ENCODE data around the gene EFCAB6. TPM values are rescaled to one million over a fixed set of nuclear protein-coding genes. Genes with fewer than 3 reads are reported as not detected.

Gene EFCAB6
- total and polyA plus RNA-seq, 2 donors (not counting 3 experiments of a cell fraction or from before 2014, with no cell fraction given) = 0.07 to 0.31 TPM

DNA sequence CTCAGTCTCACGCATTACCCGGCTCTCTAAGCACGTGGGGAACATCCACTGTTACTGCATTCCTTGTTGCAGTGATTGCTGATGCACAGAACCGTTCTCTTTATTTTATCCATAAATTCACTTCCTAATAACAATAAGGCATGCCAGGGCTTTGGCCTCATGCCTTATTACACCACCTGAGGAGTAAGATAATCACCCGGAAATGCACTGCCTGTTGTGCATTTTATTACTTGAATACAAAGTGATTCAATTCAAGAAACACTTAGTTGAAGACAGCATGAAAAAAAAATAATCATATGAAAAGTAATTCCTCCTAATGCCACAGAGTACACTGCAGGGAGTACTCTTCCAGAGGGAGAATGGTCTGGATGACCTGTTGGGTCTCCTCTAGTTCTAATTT lies 19.2 kb downstream of the EFCAB6 start:
- Histone ChIP-seq H3K27ac (ENCODE audit: insufficient read depth, low read depth, low read length) (no peak overlapping the region), H3K4me1 (ENCODE audit: control insufficient read depth, extremely low read depth, insufficient read depth, low read length) (no peaks in the 10 kb centered on the region), H3K9me3 (replicated peaks; ENCODE audit: control insufficient read depth, insufficient read depth, low read length) (no peaks in the 10 kb centered on the region), H3K27me3 (ENCODE audit: control insufficient read depth in 2 of 2, insufficient read depth in 2 of 2, low read length in 2 of 2) (peaks cover 0 to 3% of the 10 kb centered on the region in 2 experiments), H3K79me2 (ENCODE audit: control insufficient read depth, insufficient read depth, low read length) (no peaks in the 10 kb centered on the region), H2AFZ (ENCODE audit: low read depth, low read length) (no peak overlapping the region), H3K9ac (replicated peaks; ENCODE audit: extremely low read depth, insufficient read depth, low read length) (no peak overlapping the region), H3K4me2 (ENCODE audit: insufficient read depth, low read length) (no peak overlapping the region), H3K9me1 (replicated peaks; ENCODE audit: control insufficient read depth, extremely low read depth, insufficient read depth, low read length) (no peaks in the 10 kb centered on the region), H3K4me3 (replicated peaks in 1 of 3; ENCODE audit: insufficient read depth in 1 of 3, low read depth in 1 of 3, low read length in 3 of 3) (no peak overlapping the region), H3K36me3 (ENCODE audit: control insufficient read depth in 2 of 2, extremely low read depth in 1 of 2, insufficient read depth in 2 of 2, low read length in 2 of 2) (no peaks in the 10 kb centered on the region), H4K20me1 (replicated peaks; ENCODE audit: control insufficient read depth, extremely low read depth, insufficient read depth, low read length) (no peaks in the 10 kb centered on the region)
- ChIA-PET CTCF (no interaction called here), POLR2A (no interaction called here)
- FAIRE-seq (no peak), DNase-seq (ENCODE audit: low read depth, low spot score) (no peak)
- no peak for TF ChIP-seq EZH2 (IDR thresholded peaks at IDR 0.05; ENCODE audit: borderline replicate concordance, low read depth, low read length, severe bottlenecking)
- TF ChIP-seq JUN (IDR thresholded peaks at IDR 0.05; ENCODE audit: borderline replicate concordance, insufficient read depth, insufficient read length, low read depth) = no peak
- no peak for TF ChIP-seq MYC (IDR thresholded peaks at IDR 0.05; ENCODE audit: low read depth, low read length)
- no peak for TF ChIP-seq GATA2 (IDR thresholded peaks at IDR 0.05; ENCODE audit: insufficient read depth, insufficient read length, low read depth, low read length)
- TF ChIP-seq POLR2A (IDR thresholded peaks at IDR 0.05; ENCODE audit: low read depth, low read length) = no peak
- TF ChIP-seq, protein P1, sequence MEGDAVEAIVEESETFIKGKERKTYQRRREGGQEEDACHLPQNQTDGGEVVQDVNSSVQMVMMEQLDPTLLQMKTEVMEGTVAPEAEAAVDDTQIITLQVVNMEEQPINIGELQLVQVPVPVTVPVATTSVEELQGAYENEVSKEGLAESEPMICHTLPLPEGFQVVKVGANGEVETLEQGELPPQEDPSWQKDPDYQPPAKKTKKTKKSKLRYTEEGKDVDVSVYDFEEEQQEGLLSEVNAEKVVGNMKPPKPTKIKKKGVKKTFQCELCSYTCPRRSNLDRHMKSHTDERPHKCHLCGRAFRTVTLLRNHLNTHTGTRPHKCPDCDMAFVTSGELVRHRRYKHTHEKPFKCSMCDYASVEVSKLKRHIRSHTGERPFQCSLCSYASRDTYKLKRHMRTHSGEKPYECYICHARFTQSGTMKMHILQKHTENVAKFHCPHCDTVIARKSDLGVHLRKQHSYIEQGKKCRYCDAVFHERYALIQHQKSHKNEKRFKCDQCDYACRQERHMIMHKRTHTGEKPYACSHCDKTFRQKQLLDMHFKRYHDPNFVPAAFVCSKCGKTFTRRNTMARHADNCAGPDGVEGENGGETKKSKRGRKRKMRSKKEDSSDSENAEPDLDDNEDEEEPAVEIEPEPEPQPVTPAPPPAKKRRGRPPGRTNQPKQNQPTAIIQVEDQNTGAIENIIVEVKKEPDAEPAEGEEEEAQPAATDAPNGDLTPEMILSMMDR (IDR thresholded peaks at IDR 0.05; ENCODE audit: extremely low read depth in 1 of 2, insufficient read depth in 1 of 2, low read depth in 1 of 2, low read length in 2 of 2) = no peak
- no peak for TF ChIP-seq FOS (IDR thresholded peaks at IDR 0.05; ENCODE audit: borderline replicate concordance, insufficient read depth, low read length)
- TF ChIP-seq, protein P2, sequence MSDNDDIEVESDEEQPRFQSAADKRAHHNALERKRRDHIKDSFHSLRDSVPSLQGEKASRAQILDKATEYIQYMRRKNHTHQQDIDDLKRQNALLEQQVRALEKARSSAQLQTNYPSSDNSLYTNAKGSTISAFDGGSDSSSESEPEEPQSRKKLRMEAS (IDR thresholded peaks at IDR 0.05; ENCODE audit: insufficient read depth, insufficient read length) = no peak
- TF ChIP-seq POLR2AphosphoS5 (IDR thresholded peaks at IDR 0.05; ENCODE audit: insufficient read depth, low read depth, low read length) = no peak
- no TSS peak for BruUV-seq (replicated peaks)
- intact Hi-C loops (cut with micrococcal nuclease) (no loop called here), dilution Hi-C loops (cut with MboI; ENCODE audit: extremely low pct_ligation_motif_present, low sequenced_read_pairs) (no loop called here)

Data from endothelial cell of umbilical vein (primary cell).